GM18870 (cell line): Measurements from ENCODE around the gene FBXO10.
"Not testable (repeated sequence)": the region's sequence is repeated elsewhere in the genome, so short reads cannot be mapped to it uniquely, and the experiment has no call there.

ENCODE experiments used
- ATAC-seq: cut with Tn5 transposase; IDR thresholded peaks from one replicate; pipeline ENCODE4 v1.9.1; 2021; ENCODE audit warnings: moderate library complexity; ENCODE audit not compliant: unreplicated experiment

Gene FBXO10

GRCh38 chr9:37480759-37481158 is 95.4 kb downstream of the FBXO10 start:
- no peak for ATAC-seq

GRCh38 chr9:37477987-37478619 is 98.1 kb downstream of the FBXO10 start:
- ATAC-seq: not testable (repeated sequence)

- ATAC-seq: not testable (repeated sequence)
Measured at GRCh38 chr9:37477443-37477842, 98.7 kb downstream of the FBXO10 start.

GRCh38 chr9:37476930-37477329 is 99.2 kb downstream of the FBXO10 start:
- no peak for ATAC-seq

GRCh38 chr9:37474438-37474837 is 101.7 kb downstream of the FBXO10 start:
- ATAC-seq: no peak

- not testable (repeated sequence) for ATAC-seq
Measured at GRCh38 chr9:37473982-37474381, 102.2 kb downstream of the FBXO10 start.

GRCh38 chr9:37471942-37472684 is 104.1 kb downstream of the FBXO10 start:
- no peak for ATAC-seq

- ATAC-seq: no peak
Measured at GRCh38 chr9:37468620-37469019, 107.6 kb downstream of the FBXO10 start.

- ATAC-seq: not testable (repeated sequence)
Measured at GRCh38 chr9:37467530-37467929, 108.7 kb downstream of the FBXO10 start.

- ATAC-seq: no peak
Measured at GRCh38 chr9:37466037-37466709, 110.0 kb downstream of the FBXO10 start.

GRCh38 chr9:37465249-37466036 is 110.7 kb downstream of the FBXO10 start, which contains the start of gene ZBTB5:
Gene ZBTB5, minus strand, starts transcription at chr9:37465450. Its CDS starts 22,899 bp downstream, at chr9:37442551.
- peak; percentile 86 for ATAC-seq

GRCh38 chr9:37464426-37465248 is 111.5 kb downstream of the FBXO10 start:
- ATAC-seq: peak; percentile 20

GRCh38 chr9:37464006-37464405 is 112.2 kb downstream of the FBXO10 start:
- ATAC-seq: no peak
